Activated naive CD8-positive, alpha-beta T cell (primary cell): ENCODE results near the gene DDT.
A peak's percentile ranks its signal among the peaks of the same experiment; 100 is the strongest.
"Not testable (repeated sequence)": the region's sequence is repeated elsewhere in the genome, so short reads cannot be mapped to it uniquely, and the experiment has no call there.

ENCODE experiments used
- H3K27ac Mint-ChIP-seq: one replicate; pipeline ENCODE4 v1.8.0; 2021; ENCODE audit warnings: mixed read lengths
- H3K27me3 Mint-ChIP-seq: one replicate; pipeline ENCODE4 v1.8.0; 2021; ENCODE audit warnings: mixed read lengths
- H3K36me3 Mint-ChIP-seq: one replicate; pipeline ENCODE4 v1.8.0; 2021; ENCODE audit warnings: mixed read lengths
- H3K4me1 Mint-ChIP-seq: one replicate; pipeline ENCODE4 v1.8.0; 2021; ENCODE audit warnings: low read depth, mixed read lengths
- H3K4me3 Mint-ChIP-seq: one replicate; pipeline ENCODE4 v1.8.0; 2021; ENCODE audit warnings: mild to moderate bottlenecking, mixed read lengths
- H3K9me3 Mint-ChIP-seq: one replicate; pipeline ENCODE4 v1.8.0; 2021; ENCODE audit warnings: low read depth, mixed read lengths

The DDT gene

DNA sequence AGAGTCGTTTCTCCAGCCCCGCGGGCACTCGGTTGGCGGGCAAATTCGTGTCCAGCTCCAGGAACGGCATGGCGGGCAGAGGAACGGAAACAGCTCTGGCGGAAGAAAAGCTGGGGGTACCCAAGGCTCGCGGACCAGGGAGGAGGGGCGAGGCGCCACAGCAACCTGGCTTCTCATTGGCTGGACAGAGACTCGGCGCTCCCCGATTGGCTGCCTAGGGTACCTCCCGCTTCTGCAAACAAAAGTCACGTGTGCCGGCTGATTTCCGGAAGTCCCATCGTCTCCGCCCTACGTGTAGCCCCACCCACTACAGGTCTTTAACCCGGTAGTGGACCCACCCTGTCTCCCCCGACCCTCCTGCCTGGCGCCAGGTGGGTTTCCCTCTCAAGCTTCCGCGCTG lies at the start of gene DDT:
DDT (minus strand) TSS at position 97 of the 400 bp plus-strand sequence; CDS start at position 70, 27 bp downstream.
- H3K27ac Mint-ChIP-seq, H3K36me3 Mint-ChIP-seq, H3K27me3 Mint-ChIP-seq, H3K9me3 Mint-ChIP-seq, H3K4me3 Mint-ChIP-seq: not testable (repeated sequence)
- peaks cover 15% of the 10 kb centered on the region for H3K4me1 Mint-ChIP-seq

DNA sequence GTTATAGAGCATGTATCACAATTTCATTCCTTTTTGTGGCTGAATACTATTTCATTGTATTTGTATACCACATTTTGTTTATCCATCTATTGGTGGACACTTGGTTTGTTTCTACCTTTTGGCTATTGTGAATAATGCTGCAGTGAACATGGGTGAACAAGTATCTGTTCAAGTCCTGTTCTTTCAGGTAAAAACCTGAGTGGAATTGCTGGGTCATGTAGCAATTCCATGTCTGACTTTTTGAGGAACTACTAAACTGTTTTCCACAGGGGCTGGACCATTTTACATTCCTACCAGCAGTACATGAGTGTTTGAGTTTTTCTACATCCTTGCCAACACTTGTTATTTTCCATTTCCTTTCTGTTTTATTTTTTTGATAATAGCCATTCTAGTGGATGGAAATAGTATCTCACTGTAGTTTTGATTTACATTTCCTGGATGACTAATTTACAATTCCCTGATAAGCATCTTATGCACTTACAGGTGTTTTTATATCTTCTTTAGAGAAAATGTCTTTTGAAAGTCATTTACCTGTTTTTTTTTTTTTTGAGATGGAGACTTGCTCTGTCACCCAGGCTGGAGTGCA lies 49.1 kb upstream of the DDT start:
- peak overlapping the region; percentile 38 for H3K27ac Mint-ChIP-seq
- no peaks in the 10 kb centered on the region for H3K9me3 Mint-ChIP-seq
- H3K4me3 Mint-ChIP-seq, result peak overlapping the region; percentile 3
- peaks cover 60% of the 10 kb centered on the region for H3K4me1 Mint-ChIP-seq
- no peaks in the 10 kb centered on the region for H3K27me3 Mint-ChIP-seq
- H3K36me3 Mint-ChIP-seq, result peaks cover 17% of the 10 kb centered on the region

GRCh38 chr22:24021304-24021703 lies 47.1 kb upstream of the DDT start:
- Mint-ChIP-seq H3K36me3 (peaks cover 21% of the 10 kb centered on the region), H3K27ac (no peak overlapping the region)

GRCh38 chr22:24016156-24016555 lies 41.9 kb upstream of the DDT start:
- peaks cover 41% of the 10 kb centered on the region for H3K4me1 Mint-ChIP-seq
- H3K27me3 Mint-ChIP-seq, result no peaks in the 10 kb centered on the region
- H3K9me3 Mint-ChIP-seq, result peaks cover 8% of the 10 kb centered on the region
- H3K4me3 Mint-ChIP-seq, result no peak overlapping the region
- H3K27ac Mint-ChIP-seq, result peak overlapping the region; percentile 28
- peaks cover 17% of the 10 kb centered on the region for H3K36me3 Mint-ChIP-seq

More at GRCh38 chr22:24021304-24021703, 47.1 kb upstream of the DDT start:
- peaks cover 53% of the 10 kb centered on the region for H3K4me1 Mint-ChIP-seq
- H3K27me3 Mint-ChIP-seq, result no peaks in the 10 kb centered on the region
- no peak overlapping the region for H3K4me3 Mint-ChIP-seq
- H3K9me3 Mint-ChIP-seq, result peaks cover 3% of the 10 kb centered on the region

- H3K36me3 Mint-ChIP-seq, result peaks cover 8% of the 10 kb centered on the region
Observed at GRCh38 chr22:24011735-24012068, 37.5 kb upstream of the DDT start.

GRCh38 chr22:24010018-24010391 lies 35.8 kb upstream of the DDT start:
- H3K4me3 Mint-ChIP-seq, result peak overlapping the region; percentile 75
- no peaks in the 10 kb centered on the region for H3K36me3 Mint-ChIP-seq
- no peaks in the 10 kb centered on the region for H3K9me3 Mint-ChIP-seq
- no peaks in the 10 kb centered on the region for H3K27me3 Mint-ChIP-seq
- peaks cover 26% of the 10 kb centered on the region for H3K4me1 Mint-ChIP-seq
- peak overlapping the region; percentile 69 for H3K27ac Mint-ChIP-seq

More at GRCh38 chr22:24011735-24012068, 37.5 kb upstream of the DDT start:
- no peaks in the 10 kb centered on the region for H3K27me3 Mint-ChIP-seq
- peak overlapping the region; percentile 90 for H3K27ac Mint-ChIP-seq
- peaks cover 8% of the 10 kb centered on the region for H3K9me3 Mint-ChIP-seq
- H3K4me1 Mint-ChIP-seq, result peaks cover 33% of the 10 kb centered on the region
- H3K4me3 Mint-ChIP-seq, result peak overlapping the region; percentile 95

GRCh38 chr22:24009227-24010017 lies 35.2 kb upstream of the DDT start:
- Mint-ChIP-seq H3K27ac (peak overlapping the region; percentile 69), H3K27me3 (no peaks in the 10 kb centered on the region), H3K36me3 (no peaks in the 10 kb centered on the region), H3K4me1 (peaks cover 24% of the 10 kb centered on the region), H3K4me3 (peak overlapping the region; percentile 75), H3K9me3 (no peaks in the 10 kb centered on the region)

- H3K27me3 Mint-ChIP-seq, result peaks cover under 1% of the 10 kb centered on the region
- H3K4me3 Mint-ChIP-seq, result no peak overlapping the region
- no peak overlapping the region for H3K27ac Mint-ChIP-seq
- H3K4me1 Mint-ChIP-seq, result peaks cover 16% of the 10 kb centered on the region
- H3K9me3 Mint-ChIP-seq, result no peaks in the 10 kb centered on the region
- no peaks in the 10 kb centered on the region for H3K36me3 Mint-ChIP-seq
Observed at GRCh38 chr22:24008381-24009226, 34.4 kb upstream of the DDT start.

GRCh38 chr22:24008022-24008283 lies 33.7 kb upstream of the DDT start:
- H3K4me1 Mint-ChIP-seq, result peaks cover 12% of the 10 kb centered on the region
- peaks cover 3% of the 10 kb centered on the region for H3K27me3 Mint-ChIP-seq
- H3K4me3 Mint-ChIP-seq, result no peak overlapping the region
- no peaks in the 10 kb centered on the region for H3K9me3 Mint-ChIP-seq
- no peaks in the 10 kb centered on the region for H3K36me3 Mint-ChIP-seq
- H3K27ac Mint-ChIP-seq, result no peak overlapping the region

- Mint-ChIP-seq H3K4me1 (peaks cover 10% of the 10 kb centered on the region), H3K9me3 (no peaks in the 10 kb centered on the region), H3K36me3 (no peaks in the 10 kb centered on the region), H3K27me3 (peaks cover 3% of the 10 kb centered on the region), H3K27ac (no peak overlapping the region), H3K4me3 (no peak overlapping the region)
Observed at GRCh38 chr22:24007253-24008021, 33.2 kb upstream of the DDT start.

- H3K27ac Mint-ChIP-seq, result no peak overlapping the region
- peaks cover 7% of the 10 kb centered on the region for H3K4me1 Mint-ChIP-seq
- no peaks in the 10 kb centered on the region for H3K9me3 Mint-ChIP-seq
- peaks cover 3% of the 10 kb centered on the region for H3K27me3 Mint-ChIP-seq
- H3K4me3 Mint-ChIP-seq, result no peak overlapping the region
- no peaks in the 10 kb centered on the region for H3K36me3 Mint-ChIP-seq
Observed at GRCh38 chr22:24006914-24007214, 32.6 kb upstream of the DDT start.

DNA sequence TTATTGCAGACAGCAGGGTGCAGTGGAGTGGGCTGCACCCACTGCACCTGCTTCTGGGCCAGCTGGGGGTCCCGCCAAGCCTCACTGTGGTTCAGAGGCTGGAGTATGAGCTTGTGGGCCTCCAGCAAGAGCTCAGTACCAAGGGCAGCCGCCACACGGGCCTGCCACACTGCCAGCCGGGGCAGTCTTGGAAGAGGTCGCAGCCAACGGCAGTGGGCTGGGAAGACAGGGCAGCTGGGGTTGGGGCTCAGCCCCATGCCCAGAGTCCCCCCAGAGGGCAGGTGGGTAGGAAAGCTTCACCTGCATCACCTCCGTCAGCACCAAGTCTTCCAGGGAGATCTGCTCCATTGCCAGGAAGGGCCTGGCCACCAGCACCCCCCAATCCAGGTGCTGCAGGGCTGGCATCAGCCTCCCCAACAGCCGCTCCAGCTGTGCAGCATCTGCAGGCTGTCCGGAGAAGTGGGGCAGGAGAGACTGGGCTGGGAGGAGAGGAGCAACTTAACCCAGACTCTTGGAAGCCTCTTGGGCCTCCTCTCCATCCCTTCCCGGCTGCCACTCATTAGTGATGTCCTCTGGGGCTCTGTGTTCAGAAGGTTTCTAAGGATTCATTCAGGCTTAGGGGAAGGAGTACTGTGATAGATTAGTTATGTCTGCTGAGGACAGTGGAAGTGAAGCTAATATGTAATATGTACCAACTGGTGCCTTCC lies 32.1 kb upstream of the DDT start:
- peaks cover 7% of the 10 kb centered on the region for H3K4me1 Mint-ChIP-seq
- no peaks in the 10 kb centered on the region for H3K36me3 Mint-ChIP-seq
- H3K9me3 Mint-ChIP-seq, result no peaks in the 10 kb centered on the region
- peaks cover 3% of the 10 kb centered on the region for H3K27me3 Mint-ChIP-seq
- H3K27ac Mint-ChIP-seq, result no peak overlapping the region
- H3K4me3 Mint-ChIP-seq, result no peak overlapping the region

DNA sequence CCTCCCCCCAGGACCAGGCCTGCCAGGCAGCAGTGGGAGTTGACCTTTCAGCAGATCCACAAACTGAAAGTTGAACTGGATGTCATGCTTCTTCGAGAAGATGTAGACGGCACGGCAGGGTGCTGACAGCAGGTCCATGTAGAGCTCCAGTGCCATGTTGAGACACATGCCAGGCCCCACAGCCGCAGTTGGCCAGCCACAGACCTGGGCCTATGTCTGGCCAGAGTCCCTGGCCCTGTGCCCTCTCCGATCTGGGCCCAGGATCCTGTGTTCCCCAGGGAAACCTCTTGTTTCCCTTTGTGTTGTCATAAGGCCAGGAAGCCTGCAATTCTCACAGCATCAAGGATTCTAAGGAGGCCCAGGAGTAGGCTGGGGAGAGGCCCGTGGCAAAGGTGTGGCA lies 31.0 kb upstream of the DDT start, which contains the start of gene GSTT4:
GSTT4 (minus strand) TSS at position 253 of the 400 bp plus-strand sequence; CDS start at position 156, 97 bp downstream.
- Mint-ChIP-seq H3K36me3 (no peaks in the 10 kb centered on the region), H3K27ac (no peak within 1 kb of the TSS), H3K4me3 (no peak within 1 kb of the TSS)

GRCh38 chr22:24003887-24004286 lies 29.6 kb upstream of the DDT start:
- no peak overlapping the region for H3K4me3 Mint-ChIP-seq
- no peaks in the 10 kb centered on the region for H3K36me3 Mint-ChIP-seq
- H3K9me3 Mint-ChIP-seq, result no peaks in the 10 kb centered on the region
- H3K4me1 Mint-ChIP-seq, result no peaks in the 10 kb centered on the region
- H3K27me3 Mint-ChIP-seq, result peaks cover 3% of the 10 kb centered on the region
- no peak overlapping the region for H3K27ac Mint-ChIP-seq

More for the DNA sequence above, 31.0 kb upstream of the DDT start, which contains the start of gene GSTT4:
- Mint-ChIP-seq H3K9me3 (no peaks in the 10 kb centered on the region), H3K27me3 (peaks cover 3% of the 10 kb centered on the region), H3K4me1 (peaks cover 2% of the 10 kb centered on the region)
